GM08714 (cell line): ENCODE data around the gene RAB10.

Source experiments
- H3K4me3 ChIP-seq: fragments of 200-500 bp; sonication (Bioruptor generic); 2 replicates; pipeline ENCODE4 v1.5.1; 2014; ENCODE audit warnings: mild to moderate bottlenecking, low read length, inconsistent platforms
- ZNF274 ChIP-seq: IDR thresholded peaks from 2 replicates; pipeline ENCODE4 v1.6.1; 2012; ENCODE audit warnings: mild to moderate bottlenecking, low read depth, low read length

Gene RAB10

GRCh38 chr2:26178746-26179436 is 145.0 kb downstream of the RAB10 start:
- no peak for TF ChIP-seq ZNF274
- H3K4me3 ChIP-seq, result peak overlapping the region; percentile 10; the same call in 1 of the 2 replicates

GRCh38 chr2:26179446-26179913 is 145.6 kb downstream of the RAB10 start:
- no peak overlapping the region for H3K4me3 ChIP-seq
- no peak for TF ChIP-seq ZNF274

GRCh38 chr2:26182441-26182840 is 148.6 kb downstream of the RAB10 start:
- TF ChIP-seq ZNF274, result no peak
- H3K4me3 ChIP-seq, result no peak overlapping the region

GRCh38 chr2:26182887-26183630 is 149.2 kb downstream of the RAB10 start:
- TF ChIP-seq ZNF274, result no peak
- H3K4me3 ChIP-seq, result no peak overlapping the region

GRCh38 chr2:26184121-26184520 is 150.2 kb downstream of the RAB10 start:
- no peak for TF ChIP-seq ZNF274
- H3K4me3 ChIP-seq, result no peak overlapping the region; the same call in 1 of the 2 replicates

- no peak for TF ChIP-seq ZNF274
- peak overlapping the region; percentile 43; the same call in 1 of the 2 replicates for H3K4me3 ChIP-seq
These were observed 150.8 kb downstream of the RAB10 start for GRCh38 chr2:26184555-26185303.

- TF ChIP-seq ZNF274, result no peak
- peak overlapping the region; percentile 43; the same call in 1 of the 2 replicates for H3K4me3 ChIP-seq
These were observed 151.5 kb downstream of the RAB10 start for GRCh38 chr2:26185304-26185928.

GRCh38 chr2:26185954-26186770 is 152.3 kb downstream of the RAB10 start:
- TF ChIP-seq ZNF274, result no peak
- H3K4me3 ChIP-seq, result no peak overlapping the region
